Measurements from ENCODE around the gene ZC3H12C.

The ZC3H12C gene

GRCh38 chr11:110156503-110156902 lies 63.3 kb downstream of the ZC3H12C start:
- DNase-seq: no peak

- no peak for DNase-seq
These were observed 65.4 kb downstream of the ZC3H12C start for GRCh38 chr11:110158317-110159200.

GRCh38 chr11:110159476-110159875 lies 66.3 kb downstream of the ZC3H12C start:
- DNase-seq: no peak

GRCh38 chr11:110160016-110160415 lies 66.8 kb downstream of the ZC3H12C start:
- no peak for DNase-seq

GRCh38 chr11:110160437-110160836 lies 67.2 kb downstream of the ZC3H12C start:
- DNase-seq: no peak

GRCh38 chr11:110161061-110161460 lies 67.9 kb downstream of the ZC3H12C start:
- DNase-seq: no peak

- no peak for DNase-seq
These were observed 69.0 kb downstream of the ZC3H12C start for GRCh38 chr11:110162216-110162615.

GRCh38 chr11:110165039-110165925 lies 72.1 kb downstream of the ZC3H12C start:
- DNase-seq: no peak

GRCh38 chr11:110168033-110168803 lies 75.0 kb downstream of the ZC3H12C start:
- no peak for DNase-seq

GRCh38 chr11:110169738-110170137 lies 76.5 kb downstream of the ZC3H12C start:
- no peak for DNase-seq

GRCh38 chr11:110172468-110173065 lies 79.4 kb downstream of the ZC3H12C start:
- no peak for DNase-seq

GRCh38 chr11:110173811-110174644 lies 80.8 kb downstream of the ZC3H12C start:
- peak; percentile 56 for DNase-seq

- DNase-seq: no peak
These were observed 81.6 kb downstream of the ZC3H12C start for GRCh38 chr11:110174645-110175310.

GRCh38 chr11:110176366-110177085 lies 83.3 kb downstream of the ZC3H12C start:
- no peak for DNase-seq

- no peak for DNase-seq
These were observed 83.9 kb downstream of the ZC3H12C start for GRCh38 chr11:110177086-110177456.

- DNase-seq: no peak
These were observed 85.9 kb downstream of the ZC3H12C start for GRCh38 chr11:110179064-110179463.

GRCh38 chr11:110182886-110183285 lies 89.7 kb downstream of the ZC3H12C start:
- no peak for DNase-seq

GRCh38 chr11:110184456-110184855 lies 91.3 kb downstream of the ZC3H12C start:
- no peak for DNase-seq

- DNase-seq: no peak
These were observed 92.0 kb downstream of the ZC3H12C start for GRCh38 chr11:110185121-110185591.

GRCh38 chr11:110185599-110185998 lies 92.4 kb downstream of the ZC3H12C start:
- no peak for DNase-seq

All from activated naive CD4-positive, alpha-beta T cell treated with anti-CD3 and anti-CD28 coated beads, Interleukin-2, amount 50 U/mL, for 16 hours (primary cell).